ENCODE results near the gene LLGL1.

DNA sequence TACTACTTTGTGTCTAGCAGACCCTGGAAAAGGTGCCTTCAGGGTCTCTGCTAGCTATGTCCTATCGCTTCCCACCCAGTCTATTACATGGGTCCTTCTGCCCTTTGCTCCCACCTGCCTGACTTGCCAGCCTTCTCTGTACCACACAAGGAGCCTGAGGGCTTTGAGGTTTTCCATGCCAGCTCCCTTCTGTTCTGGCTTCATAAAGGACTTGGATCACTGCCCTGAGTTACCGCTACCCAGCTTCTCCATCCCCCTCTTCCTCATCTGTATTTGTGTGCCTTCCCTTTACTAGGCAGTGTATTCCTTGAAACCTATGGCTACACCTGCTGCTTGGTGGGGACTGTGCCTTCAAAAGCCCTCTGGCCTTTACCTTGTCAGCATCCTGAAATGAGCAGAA lies 19.6 kb upstream of the LLGL1 start:
- TF ChIP-seq POLR2A (IDR thresholded peaks at IDR 0.05; ENCODE audit: borderline replicate concordance, extremely low read depth, insufficient read depth, insufficient read length) (no peak), CTCF (IDR thresholded peaks at IDR 0.05 in 2 of 3, conservative IDR thresholded peaks at IDR 0.05 in 1 of 3; ENCODE audit: borderline replicate concordance in 1 of 3, insufficient read depth in 1 of 3, low read depth in 2 of 3, low read length in 2 of 3) (no peak), SRF (IDR thresholded peaks at IDR 0.05; ENCODE audit: low read depth) (no peak), EZH2 (IDR thresholded peaks at IDR 0.05) (no peak), POLR2AphosphoS5 (IDR thresholded peaks at IDR 0.05; ENCODE audit: low read depth, low read length) (no peak), RAD21 (IDR thresholded peaks at IDR 0.05; ENCODE audit: low read depth) (no peak)
